Thoracic aorta (tissue), 2 donors: ENCODE data around the gene ZBTB33. TPM values are rescaled to one million over a fixed set of nuclear protein-coding genes. Genes with fewer than 3 reads are reported as not detected.

Experiments used
- ATAC-seq: fragments of 150-250 bp; one replicate; pipeline ENCODE4 v1.8.0; 2017; ENCODE audit warnings: low read depth; ENCODE audit not compliant: insufficient number of reproducible peaks, low FRiP score
- DNase-seq: peaks from one replicate; pipeline ENCODE4 v3.0.0-alpha.2; 2020; ENCODE audit warnings: low spot score
- H3K27ac ChIP-seq, 2 donors: fragments of 200-600 bp; sonication (generic); 1 replicate in 1 of 2; 2 replicates in 1 of 2; pipeline ENCODE4 v1.5.1; 2016; ENCODE audit warnings: mild to moderate bottlenecking in 2 of 2, moderate library complexity in 2 of 2
- H3K27me3 ChIP-seq: fragments of 200-600 bp; sonication (generic); replicated peaks from 2 replicates; pipeline ENCODE4 v1.6.0; 2016; ENCODE audit warnings: mild to moderate bottlenecking; ENCODE audit not compliant: insufficient read depth
- H3K36me3 ChIP-seq: fragments of 200-600 bp; sonication (generic); one replicate; pipeline ENCODE4 v1.5.1; 2016
- H3K4me1 ChIP-seq, 2 donors: fragments of 200-600 bp; sonication (generic); 1 replicate in 1 of 2; 2 replicates in 1 of 2; pipeline versions ENCODE4 v1.5.1 to v1.6.0; 2016; ENCODE audit warnings: low read depth in 2 of 2, mild to moderate bottlenecking in 1 of 2; ENCODE audit not compliant: control insufficient read depth in 1 of 2
- H3K4me3 ChIP-seq: fragments of 200-600 bp; sonication (generic); 2 replicates; pipeline ENCODE4 v1.5.1; 2016; ENCODE audit warnings: mild to moderate bottlenecking
- H3K9me3 ChIP-seq: fragments of 200-600 bp; sonication (generic); 2 replicates; pipeline ENCODE4 v1.5.1; 2016
- CTCF ChIP-seq: fragments of 200-600 bp; sonication (generic); IDR thresholded peaks from one replicate; pipeline ENCODE4 v1.5.1; 2019; ENCODE audit warnings: antibody characterized with exemption
- total RNA-seq, 2 donors: library from RNA; depleted of rRNA; stranded (reverse); fragments of >200 nt; gene quantifications; one replicate each; pipeline versions ENCODE4 v1.1.0 to v1.2.3, GENCODE V29; 2016

The ZBTB33 gene
- total RNA-seq, 2 donors from 2014 or later: 6.4 to 15.4 TPM

GRCh38 chrX:120213438-120214265, 37.0 kb upstream of the ZBTB33 start:
- no peak overlapping the region for H3K4me3 ChIP-seq
- no peaks in the 10 kb centered on the region for H3K27me3 ChIP-seq
- H3K27ac ChIP-seq: no peak overlapping the region
- H3K36me3 ChIP-seq: no peaks in the 10 kb centered on the region
- H3K9me3 ChIP-seq: no peaks in the 10 kb centered on the region
- no peak for ATAC-seq
- H3K4me1 ChIP-seq: no peaks in the 10 kb centered on the region
- peak; percentile 49 for TF ChIP-seq CTCF
- no peak for DNase-seq

- Histone ChIP-seq H3K9me3 (no peaks in the 10 kb centered on the region), H3K4me3 (no peak overlapping the region), H3K4me1 (no peaks in the 10 kb centered on the region), H3K27me3 (no peaks in the 10 kb centered on the region), H3K27ac (no peak overlapping the region), H3K36me3 (no peaks in the 10 kb centered on the region)
- no peak for TF ChIP-seq CTCF
- ATAC-seq: no peak
- DNase-seq: no peak
Measured at GRCh38 chrX:120223374-120223773, 27.2 kb upstream of the ZBTB33 start.

DNA sequence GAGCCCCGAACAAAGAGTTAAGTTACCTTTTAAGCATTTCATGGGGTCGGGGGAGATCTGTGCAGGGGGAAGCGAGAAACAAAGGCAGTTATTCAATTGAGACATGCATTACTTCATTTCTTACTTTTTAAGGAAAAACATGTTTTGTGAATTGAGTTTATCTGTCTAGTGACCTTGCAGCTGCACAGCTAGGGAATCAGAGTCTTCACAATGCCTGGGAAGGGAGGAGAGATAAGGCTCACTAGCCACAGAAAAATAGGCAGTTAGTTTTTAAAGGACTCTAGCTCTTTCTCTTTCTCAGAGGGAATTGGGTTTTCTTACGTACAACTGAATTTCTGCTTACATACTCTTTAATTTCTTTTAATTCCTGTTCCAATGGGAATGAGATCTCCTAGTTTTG, 26.2 kb upstream of the ZBTB33 start:
- Histone ChIP-seq H3K4me3 (no peak overlapping the region), H3K27ac (no peak overlapping the region), H3K9me3 (no peaks in the 10 kb centered on the region), H3K4me1 (no peaks in the 10 kb centered on the region), H3K36me3 (no peaks in the 10 kb centered on the region), H3K27me3 (no peaks in the 10 kb centered on the region)
- TF ChIP-seq CTCF: no peak
- DNase-seq: no peak
- no peak for ATAC-seq

DNA sequence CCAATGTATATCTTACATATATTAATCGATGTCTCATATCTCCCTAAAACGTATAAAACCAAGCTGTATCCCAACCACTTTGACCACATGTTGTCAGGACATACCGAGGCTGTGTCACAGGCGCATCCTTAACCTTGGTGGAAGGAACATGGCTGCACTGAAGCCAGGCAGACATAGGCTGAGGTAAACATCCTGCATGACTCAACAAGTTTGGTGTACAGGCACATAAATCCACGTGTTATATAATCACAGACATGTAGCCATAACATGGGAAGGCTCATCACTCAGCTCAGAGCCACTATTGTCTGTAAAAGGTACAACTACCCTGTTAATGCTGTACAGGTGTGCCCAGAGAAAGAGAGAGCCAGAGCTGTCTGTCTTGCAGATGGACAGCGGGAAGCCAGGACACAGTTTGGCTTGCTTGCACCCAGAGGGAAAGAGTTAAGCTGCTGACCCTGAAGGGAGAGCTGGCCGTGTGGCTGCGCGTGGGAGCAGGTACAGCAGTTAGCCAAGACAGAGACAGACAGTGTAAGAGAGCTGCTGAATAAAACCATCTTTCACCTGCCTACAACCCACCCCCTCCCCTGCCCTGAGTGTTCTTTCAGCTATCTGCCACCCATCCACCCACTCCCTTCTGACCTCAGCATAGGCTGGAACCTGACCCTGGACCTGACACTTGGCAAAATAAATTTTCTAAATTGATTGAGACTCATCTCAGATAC, 22.3 kb upstream of the ZBTB33 start:
- no peak for TF ChIP-seq CTCF
- no peak overlapping the region for H3K27ac ChIP-seq
- ATAC-seq (no peak), DNase-seq (no peak)
- H3K27me3 ChIP-seq: no peaks in the 10 kb centered on the region
- no peaks in the 10 kb centered on the region for H3K36me3 ChIP-seq
- H3K9me3 ChIP-seq: no peaks in the 10 kb centered on the region
- H3K4me3 ChIP-seq: no peak overlapping the region
- no peaks in the 10 kb centered on the region for H3K4me1 ChIP-seq

DNA sequence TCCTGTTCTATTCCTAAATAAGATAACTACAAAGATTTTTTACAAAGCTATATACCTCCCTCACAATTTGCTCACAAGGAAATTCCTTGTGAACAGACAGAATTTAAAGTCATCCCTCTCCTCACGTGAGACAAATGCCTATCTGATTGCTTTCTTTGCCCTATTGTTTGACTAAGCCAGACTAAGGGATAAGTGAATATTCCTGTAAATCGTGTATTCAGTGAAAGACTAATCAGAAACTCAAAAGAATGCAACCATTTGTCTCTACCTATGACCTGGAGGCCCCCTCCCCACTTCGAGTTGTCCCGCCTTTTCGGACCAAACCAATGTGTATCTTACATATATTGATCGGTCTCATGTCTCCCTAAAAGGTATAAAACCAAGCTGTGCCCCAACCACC, 15.3 kb upstream of the ZBTB33 start:
- ATAC-seq (no peak), DNase-seq (no peak)
- H3K27ac ChIP-seq: no peak overlapping the region
- no peaks in the 10 kb centered on the region for H3K36me3 ChIP-seq
- no peak for TF ChIP-seq CTCF
- H3K9me3 ChIP-seq: no peaks in the 10 kb centered on the region
- no peaks in the 10 kb centered on the region for H3K27me3 ChIP-seq
- no peaks in the 10 kb centered on the region for H3K4me1 ChIP-seq
- no peak overlapping the region for H3K4me3 ChIP-seq
